WTC11 (cell line): Measurements from ENCODE around the gene PSMD6. TPM values are rescaled to one million over a fixed set of nuclear protein-coding genes. Genes with fewer than 3 reads are reported as not detected.

Source experiments
- ATAC-seq: fragments of 200-7000 bp; cut with Tn5 transposase; 2 replicates; pipeline ENCODE4 v1.10.0; 2021; ENCODE audit warnings: mild to moderate bottlenecking, moderate library complexity
- CTCF ChIA-PET: fragments of 300-600 bp; sonication (Branson Sonifier 250); formaldehyde crosslinking; loops from one replicate; lab custom pipeline; 2021; ENCODE audit warnings: antibody characterized with exemption; lab: Charles Lee
- POLR2A ChIA-PET: fragments of 350-600 bp; sonication (Branson Sonifier 250); formaldehyde crosslinking; loops from one replicate; lab custom pipeline; 2021; ENCODE audit warnings: antibody characterized with exemption; lab: Charles Lee
- DNase-seq: peaks from one replicate; pipeline ENCODE4 v3.0.0; 2021; ENCODE audit warnings: low spot score
- H3K27ac Mint-ChIP-seq: 2 replicates; pipeline ENCODE4 v1.8.0; 2021; ENCODE audit warnings: mixed read lengths
- H3K27me3 Mint-ChIP-seq: 2 replicates; pipeline ENCODE4 v1.8.0; 2021; ENCODE audit warnings: low read depth, mild to moderate bottlenecking, moderate library complexity, mixed read lengths
- H3K36me3 Mint-ChIP-seq: 2 replicates; pipeline ENCODE4 v1.8.0; 2021; ENCODE audit warnings: mixed read lengths
- H3K4me1 Mint-ChIP-seq: 2 replicates; pipeline ENCODE4 v1.8.0; 2022; ENCODE audit warnings: mixed read lengths
- H3K4me3 Mint-ChIP-seq: 2 replicates; pipeline ENCODE4 v1.8.0; 2021; ENCODE audit warnings: mild to moderate bottlenecking, moderate library complexity, mixed read lengths
- H3K9me3 Mint-ChIP-seq: 2 replicates; pipeline ENCODE4 v1.8.0; 2021; ENCODE audit warnings: mixed read lengths
- CBFB ChIP-seq: sonication (generic); formaldehyde crosslinking; IDR thresholded peaks from 2 replicates; pipeline ENCODE4 v1.8.1; 2022; ENCODE audit warnings: mild to moderate bottlenecking, low read depth, missing genetic modification reagents
- CREB1 ChIP-seq: sonication (generic); formaldehyde crosslinking; IDR thresholded peaks from 2 replicates; pipeline ENCODE4 v1.8.0; 2023; ENCODE audit warnings: mild to moderate bottlenecking, missing genetic modification reagents
- E2F4 ChIP-seq: sonication (generic); formaldehyde crosslinking; IDR thresholded peaks from 2 replicates; pipeline ENCODE4 v1.8.1; 2022; ENCODE audit warnings: low read depth, mild to moderate bottlenecking, moderate library complexity, missing genetic modification reagents, borderline replicate concordance
- ETV6 ChIP-seq: sonication (generic); formaldehyde crosslinking; IDR thresholded peaks from 2 replicates; pipeline ENCODE4 v1.8.1; 2022; ENCODE audit warnings: mild to moderate bottlenecking, missing genetic modification reagents
- FOXK1 ChIP-seq: sonication (generic); formaldehyde crosslinking; IDR thresholded peaks from 2 replicates; pipeline ENCODE4 v1.8.0; 2022; ENCODE audit warnings: mild to moderate bottlenecking, moderate library complexity, missing genetic modification reagents
- GABPB1 ChIP-seq: sonication (generic); formaldehyde crosslinking; IDR thresholded peaks from 2 replicates; pipeline ENCODE4 v1.8.1; 2023; ENCODE audit warnings: mild to moderate bottlenecking, missing genetic modification reagents
- MXD4 ChIP-seq: fragments of 250-450 bp; sonication (Bioruptor Pico); IDR thresholded peaks from 2 replicates; pipeline ENCODE4 v1.8.0; 2021; ENCODE audit warnings: mild to moderate bottlenecking, moderate library complexity, borderline replicate concordance
- NFE2L1 ChIP-seq: sonication (generic); formaldehyde crosslinking; IDR thresholded peaks from 2 replicates; pipeline ENCODE4 v1.8.1; 2023; ENCODE audit warnings: missing genetic modification reagents
- NFYB ChIP-seq: sonication (generic); formaldehyde crosslinking; conservative IDR thresholded peaks from 2 replicates; pipeline ENCODE4 v1.8.0; 2022; ENCODE audit warnings: low read depth, missing genetic modification reagents
- OVOL2 ChIP-seq: fragments of 250-450 bp; sonication (Bioruptor Pico); IDR thresholded peaks from 2 replicates; pipeline ENCODE4 v1.9.0; 2021; ENCODE audit warnings: mild to moderate bottlenecking, borderline replicate concordance
- SOX15 ChIP-seq: fragments of 250-450 bp; sonication (Bioruptor Pico); IDR thresholded peaks from 2 replicates; pipeline ENCODE4 v1.9.0; 2021; ENCODE audit warnings: mild to moderate bottlenecking
- TEAD4 ChIP-seq: sonication (generic); formaldehyde crosslinking; IDR thresholded peaks from 2 replicates; pipeline ENCODE4 v1.8.0; 2022; ENCODE audit warnings: mild to moderate bottlenecking, missing genetic modification reagents
- USF1 ChIP-seq: sonication (generic); formaldehyde crosslinking; IDR thresholded peaks from 2 replicates; pipeline ENCODE4 v1.8.0; 2022; ENCODE audit warnings: mild to moderate bottlenecking, missing genetic modification reagents
- ZNF121 ChIP-seq: sonication (generic); formaldehyde crosslinking; IDR thresholded peaks from 2 replicates; pipeline ENCODE4 v1.8.0; 2023; ENCODE audit warnings: missing genetic modification reagents
- ZNF232 ChIP-seq: sonication (generic); formaldehyde crosslinking; IDR thresholded peaks from 2 replicates; pipeline ENCODE4 v1.8.0; 2022; ENCODE audit warnings: mild to moderate bottlenecking, missing genetic modification reagents
- ZNF423 ChIP-seq: fragments of 250-450 bp; sonication (Bioruptor Pico); IDR thresholded peaks from 2 replicates; pipeline ENCODE4 v2.1.2; 2022; ENCODE audit warnings: mild to moderate bottlenecking, moderate library complexity
- total RNA-seq: library from RNA; stranded (reverse); gene quantifications from 3 replicates; pipeline ENCODE4 v1.2.3, GENCODE V29; 2021
- TF ChIP-seq, protein P1 (sequence below): fragments of 200-600 bp; IDR thresholded peaks from 2 replicates; pipeline ENCODE4 v1.8.0; 2022; ENCODE audit warnings: antibody characterized with exemption
- TF ChIP-seq, protein P2 (sequence below): sonication (generic); formaldehyde crosslinking; IDR thresholded peaks from 2 replicates; pipeline ENCODE4 v1.8.0; 2022; ENCODE audit warnings: mild to moderate bottlenecking, missing genetic modification reagents
- TF ChIP-seq, protein P3 (sequence below): sonication (generic); formaldehyde crosslinking; IDR thresholded peaks from 2 replicates; pipeline ENCODE4 v1.8.1; 2023; ENCODE audit warnings: mild to moderate bottlenecking, moderate library complexity, missing genetic modification reagents

PSMD6 gene
- total RNA-seq, 1 experiment from 2014 or later = 105 TPM

- CTCF ChIA-PET = interaction anchor here (1.1 kb wide), 2 partner anchors 17 to 436 kb away, joined by 3 to 4 read pairs; no protein-coding TSS in a partner anchor
- H3K36me3 Mint-ChIP-seq = no peaks in the 10 kb centered on the region
- no peak for DNase-seq
- POLR2A ChIA-PET = no interaction called here
- ATAC-seq = no peak
- TF ChIP-seq SOX15 (CRISPR knock-in tag) (no peak), CBFB (no peak), TEAD4 (CRISPR knock-in tag) (no peak), ZNF232 (CRISPR knock-in tag) (no peak), FOXK1 (CRISPR knock-in tag) (no peak), ZNF121 (CRISPR knock-in tag) (no peak), ETV6 (no peak), GABPB1 (CRISPR knock-in tag) (no peak), NFYB (CRISPR knock-in tag) (no peak)
- TF ChIP-seq, protein P1, sequence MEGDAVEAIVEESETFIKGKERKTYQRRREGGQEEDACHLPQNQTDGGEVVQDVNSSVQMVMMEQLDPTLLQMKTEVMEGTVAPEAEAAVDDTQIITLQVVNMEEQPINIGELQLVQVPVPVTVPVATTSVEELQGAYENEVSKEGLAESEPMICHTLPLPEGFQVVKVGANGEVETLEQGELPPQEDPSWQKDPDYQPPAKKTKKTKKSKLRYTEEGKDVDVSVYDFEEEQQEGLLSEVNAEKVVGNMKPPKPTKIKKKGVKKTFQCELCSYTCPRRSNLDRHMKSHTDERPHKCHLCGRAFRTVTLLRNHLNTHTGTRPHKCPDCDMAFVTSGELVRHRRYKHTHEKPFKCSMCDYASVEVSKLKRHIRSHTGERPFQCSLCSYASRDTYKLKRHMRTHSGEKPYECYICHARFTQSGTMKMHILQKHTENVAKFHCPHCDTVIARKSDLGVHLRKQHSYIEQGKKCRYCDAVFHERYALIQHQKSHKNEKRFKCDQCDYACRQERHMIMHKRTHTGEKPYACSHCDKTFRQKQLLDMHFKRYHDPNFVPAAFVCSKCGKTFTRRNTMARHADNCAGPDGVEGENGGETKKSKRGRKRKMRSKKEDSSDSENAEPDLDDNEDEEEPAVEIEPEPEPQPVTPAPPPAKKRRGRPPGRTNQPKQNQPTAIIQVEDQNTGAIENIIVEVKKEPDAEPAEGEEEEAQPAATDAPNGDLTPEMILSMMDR = no peak
- no peak overlapping the region for H3K27ac Mint-ChIP-seq
- peaks cover 29% of the 10 kb centered on the region for H3K4me1 Mint-ChIP-seq
- H3K9me3 Mint-ChIP-seq = no peaks in the 10 kb centered on the region
- no peak overlapping the region for H3K4me3 Mint-ChIP-seq
- H3K27me3 Mint-ChIP-seq = no peaks in the 10 kb centered on the region
Observed at GRCh38 chr3:64047787-64048186, 24.5 kb upstream of the PSMD6 start.

DNA sequence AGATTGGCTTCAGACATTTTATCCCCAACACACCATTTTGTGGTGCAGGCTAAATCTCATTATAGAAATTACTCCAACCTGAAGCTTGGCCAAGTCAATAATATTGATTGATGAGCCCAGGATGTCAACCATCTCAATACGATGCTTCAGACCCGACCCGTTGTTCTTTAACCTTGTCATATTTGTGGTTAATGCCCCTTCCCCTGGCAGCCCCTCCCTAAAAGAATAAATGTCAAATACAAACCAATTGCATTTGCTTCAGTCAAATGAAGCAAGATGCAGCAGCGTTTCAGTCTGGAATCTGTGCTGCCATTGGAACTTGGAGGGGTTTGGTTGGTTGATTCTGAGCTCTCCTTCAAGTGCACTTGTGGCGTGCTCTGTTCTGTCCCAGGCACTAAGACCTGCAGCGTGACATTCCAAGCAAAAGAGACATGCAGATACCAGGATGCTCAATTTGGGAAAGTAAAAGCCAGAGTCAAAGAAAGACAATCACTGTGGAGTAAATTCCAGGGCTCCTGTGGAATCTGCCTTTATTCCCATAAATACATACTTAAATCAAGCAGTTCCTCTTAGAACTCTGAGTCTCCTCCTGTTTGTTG is 23.8 kb upstream of the PSMD6 start:
- H3K4me3 Mint-ChIP-seq = no peak overlapping the region
- no peak for DNase-seq
- no peaks in the 10 kb centered on the region for H3K36me3 Mint-ChIP-seq
- H3K27me3 Mint-ChIP-seq = no peaks in the 10 kb centered on the region
- ChIA-PET POLR2A (no interaction called here), CTCF (interaction anchor here (1.1 kb wide), 1 partner anchor 17 kb away, joined by 4 read pairs; no protein-coding TSS in a partner anchor)
- TF ChIP-seq NFE2L1 (CRISPR knock-in tag) (no peak), OVOL2 (CRISPR knock-in tag) (no peak), USF1 (no peak), GABPB1 (CRISPR knock-in tag) (no peak), ZNF121 (CRISPR knock-in tag) (no peak), ETV6 (no peak), ZNF423 (CRISPR knock-in tag) (no peak), MXD4 (CRISPR knock-in tag) (no peak), TEAD4 (CRISPR knock-in tag) (no peak)
- TF ChIP-seq, protein P2, sequence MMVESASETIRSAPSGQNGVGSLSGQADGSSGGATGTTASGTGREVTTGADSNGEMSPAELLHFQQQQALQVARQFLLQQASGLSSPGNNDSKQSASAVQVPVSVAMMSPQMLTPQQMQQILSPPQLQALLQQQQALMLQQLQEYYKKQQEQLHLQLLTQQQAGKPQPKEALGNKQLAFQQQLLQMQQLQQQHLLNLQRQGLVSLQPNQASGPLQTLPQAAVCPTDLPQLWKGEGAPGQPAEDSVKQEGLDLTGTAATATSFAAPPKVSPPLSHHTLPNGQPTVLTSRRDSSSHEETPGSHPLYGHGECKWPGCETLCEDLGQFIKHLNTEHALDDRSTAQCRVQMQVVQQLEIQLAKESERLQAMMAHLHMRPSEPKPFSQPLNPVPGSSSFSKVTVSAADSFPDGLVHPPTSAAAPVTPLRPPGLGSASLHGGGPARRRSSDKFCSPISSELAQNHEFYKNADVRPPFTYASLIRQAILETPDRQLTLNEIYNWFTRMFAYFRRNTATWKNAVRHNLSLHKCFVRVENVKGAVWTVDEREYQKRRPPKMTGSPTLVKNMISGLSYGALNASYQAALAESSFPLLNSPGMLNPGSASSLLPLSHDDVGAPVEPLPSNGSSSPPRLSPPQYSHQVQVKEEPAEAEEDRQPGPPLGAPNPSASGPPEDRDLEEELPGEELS = no peak
- TF ChIP-seq, protein P3, sequence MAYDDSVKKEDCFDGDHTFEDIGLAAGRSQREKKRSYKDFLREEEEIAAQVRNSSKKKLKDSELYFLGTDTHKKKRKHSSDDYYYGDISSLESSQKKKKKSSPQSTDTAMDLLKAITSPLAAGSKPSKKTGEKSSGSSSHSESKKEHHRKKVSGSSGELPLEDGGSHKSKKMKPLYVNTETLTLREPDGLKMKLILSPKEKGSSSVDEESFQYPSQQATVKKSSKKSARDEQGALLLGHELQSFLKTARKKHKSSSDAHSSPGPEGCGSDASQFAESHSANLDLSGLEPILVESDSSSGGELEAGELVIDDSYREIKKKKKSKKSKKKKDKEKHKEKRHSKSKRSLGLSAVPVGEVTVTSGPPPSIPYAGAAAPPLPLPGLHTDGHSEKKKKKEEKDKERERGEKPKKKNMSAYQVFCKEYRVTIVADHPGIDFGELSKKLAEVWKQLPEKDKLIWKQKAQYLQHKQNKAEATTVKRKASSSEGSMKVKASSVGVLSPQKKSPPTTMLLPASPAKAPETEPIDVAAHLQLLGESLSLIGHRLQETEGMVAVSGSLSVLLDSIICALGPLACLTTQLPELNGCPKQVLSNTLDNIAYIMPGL (CRISPR knock-in tag) = no peak
- peaks cover 29% of the 10 kb centered on the region for H3K4me1 Mint-ChIP-seq
- no peak overlapping the region for H3K27ac Mint-ChIP-seq
- H3K9me3 Mint-ChIP-seq = no peaks in the 10 kb centered on the region
- ATAC-seq = no peak

DNA sequence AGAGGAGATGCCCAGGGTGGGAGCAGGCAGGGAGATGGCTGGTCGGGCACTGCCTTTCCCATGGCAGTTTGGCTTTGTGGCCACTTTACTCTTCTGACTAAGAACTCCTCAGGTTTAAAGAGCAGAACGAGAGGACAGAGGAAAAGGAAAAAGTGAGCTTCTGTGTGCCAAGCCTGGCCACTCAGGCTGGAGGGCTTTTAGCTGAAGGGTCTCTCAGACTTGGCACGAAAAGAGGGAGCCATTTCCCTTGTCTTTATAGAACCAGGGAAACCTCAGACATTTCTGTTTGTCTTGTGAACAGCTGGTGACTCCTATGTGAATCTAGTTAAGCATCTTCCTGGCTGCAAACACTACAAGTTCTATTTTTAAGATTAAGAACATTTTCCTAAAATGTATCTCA is 23.3 kb upstream of the PSMD6 start:
- Mint-ChIP-seq H3K4me3 (no peak overlapping the region), H3K27ac (no peak overlapping the region), H3K9me3 (no peaks in the 10 kb centered on the region), H3K4me1 (peaks cover 29% of the 10 kb centered on the region), H3K36me3 (no peaks in the 10 kb centered on the region), H3K27me3 (no peaks in the 10 kb centered on the region)
- ChIA-PET CTCF (no interaction called here), POLR2A (no interaction called here)
- ATAC-seq (no peak), DNase-seq (no peak)
- TF ChIP-seq E2F4 (CRISPR knock-in tag) (no peak), CREB1 (no peak)
